HepG2 (cell line): ENCODE measurements around the gene NYAP1. TPM values are rescaled to one million over a fixed set of nuclear protein-coding genes. Genes with fewer than 3 reads are reported as not detected.

Experiments used
- DR1 ChIP-seq: sonication (generic); formaldehyde crosslinking; IDR thresholded peaks from 2 replicates; pipeline ENCODE4 v1.8.0; 2021; ENCODE audit warnings: mild to moderate bottlenecking, missing genetic modification reagents, inconsistent platforms
- ELF3 ChIP-seq: IDR thresholded peaks from 2 replicates; pipeline ENCODE4 v1.6.1; 2016; ENCODE audit warnings: missing genetic modification reagents, missing compliant biosample characterization
- FOXK2 ChIP-seq: fragments of 450-650 bp; IDR thresholded peaks from 2 replicates; pipeline ENCODE4 v1.6.1; 2016
- FOXO1 ChIP-seq: sonication (generic); formaldehyde crosslinking; IDR thresholded peaks from 2 replicates; pipeline ENCODE4 v1.4.0; 2020; ENCODE audit warnings: missing genetic modification reagents
- HDAC1 ChIP-seq: sonication (generic); formaldehyde crosslinking; IDR thresholded peaks from 2 replicates; pipeline ENCODE4 v1.5.1; 2020; ENCODE audit warnings: mild to moderate bottlenecking, missing genetic modification reagents
- HIVEP1 ChIP-seq: sonication (generic); formaldehyde crosslinking; IDR thresholded peaks from 2 replicates; pipeline ENCODE4 v1.4.0; 2020; ENCODE audit warnings: mild to moderate bottlenecking, missing genetic modification reagents
- NFATC3 ChIP-seq: sonication (generic); formaldehyde crosslinking; IDR thresholded peaks from 2 replicates; pipeline ENCODE4 v1.5.1; 2020; ENCODE audit warnings: mild to moderate bottlenecking, missing genetic modification reagents
- PRPF4 ChIP-seq: fragments of 200-400 bp; formaldehyde crosslinking; IDR thresholded peaks from 2 replicates; pipeline ENCODE4 v1.6.1; 2016; ENCODE audit warnings: low read length, low read depth; ENCODE audit not compliant: poor library complexity, severe bottlenecking
- RXRB ChIP-seq: IDR thresholded peaks from 2 replicates; pipeline ENCODE4 v1.6.1; 2016; ENCODE audit warnings: borderline replicate concordance, missing genetic modification reagents, missing compliant biosample characterization
- TBX3 ChIP-seq: fragments of 450-650 bp; IDR thresholded peaks from 2 replicates; pipeline ENCODE4 v1.6.1; 2017; ENCODE audit warnings: antibody characterized with exemption, mild to moderate bottlenecking, inconsistent platforms, borderline replicate concordance
- ZBTB1 ChIP-seq: sonication (generic); formaldehyde crosslinking; IDR thresholded peaks from 2 replicates; pipeline ENCODE4 v1.4.0; 2020; ENCODE audit warnings: missing genetic modification reagents, borderline replicate concordance
- ZNF674 ChIP-seq: sonication (generic); formaldehyde crosslinking; IDR thresholded peaks from 2 replicates; pipeline ENCODE4 v1.5.0; 2020; ENCODE audit warnings: low read depth, mild to moderate bottlenecking, missing genetic modification reagents
- polyA plus RNA-seq, 8 experiments: library from polyadenylated mRNA; depleted of rRNA in 3 of 8; stranded (reverse) in 7 of 8; unstranded in 1 of 8; fragments of >200 nt; fragmentation: Illumina TruSeq in 4 of 8; extraction: Trizol in 4 of 8; gene quantifications; 2 replicates each; pipeline versions ENCODE4 v1.2.1 to v1.2.3, GENCODE V29; 2011 to 2016; ENCODE audit warnings: low read depth in 4 of 8, missing spikeins in 1 of 8, mixed read lengths in 1 of 8; ENCODE audit not compliant: insufficient read depth in 1 of 8
- total RNA-seq, 5 experiments: library from RNA; depleted of rRNA; stranded (reverse); fragments of >200 nt; fragmentation: Illumina TruSeq; extraction: Trizol; gene quantifications; 2 replicates each; pipeline ENCODE4 v1.2.3, GENCODE V29; 2016; ENCODE audit warnings: low read depth in 1 of 5
- TF ChIP-seq, protein P1 (sequence below): sonication (generic); formaldehyde crosslinking; IDR thresholded peaks from 2 replicates; pipeline ENCODE4 v1.4.0; 2020; ENCODE audit warnings: mild to moderate bottlenecking, missing genetic modification reagents, borderline replicate concordance
- TF ChIP-seq, protein P2 (sequence below): IDR thresholded peaks from 2 replicates; pipeline ENCODE4 v1.6.1; 2016; ENCODE audit warnings: missing compliant biosample characterization, missing genetic modification reagents, borderline replicate concordance
- TF ChIP-seq, protein P3 (sequence below): sonication (generic); formaldehyde crosslinking; IDR thresholded peaks from 2 replicates; pipeline ENCODE4 v1.5.1; 2020; ENCODE audit warnings: missing genetic modification reagents, mild to moderate bottlenecking, borderline replicate concordance
- TF ChIP-seq, protein P4 (sequence below): sonication (generic); formaldehyde crosslinking; IDR thresholded peaks from 2 replicates; pipeline ENCODE4 v1.8.0; 2022; ENCODE audit warnings: missing genetic modification reagents, low read depth, mild to moderate bottlenecking, borderline replicate concordance
- TF ChIP-seq, protein P5 (sequence below): sonication (generic); formaldehyde crosslinking; conservative IDR thresholded peaks from 2 replicates; pipeline ENCODE4 v1.4.0; 2020; ENCODE audit warnings: mild to moderate bottlenecking, missing genetic modification reagents, moderate library complexity
- TF ChIP-seq, protein P6 (sequence below): IDR thresholded peaks from 2 replicates; pipeline ENCODE4 v1.6.1; 2012; ENCODE audit warnings: low read depth, low read length, improper control_type of control experiment

NYAP1 gene
- total and polyA plus RNA-seq, 2 of the 13 experiments (the other 11 are each of a cell fraction or from before 2014, with no cell fraction given), result 0.15 to 0.46 TPM

DNA sequence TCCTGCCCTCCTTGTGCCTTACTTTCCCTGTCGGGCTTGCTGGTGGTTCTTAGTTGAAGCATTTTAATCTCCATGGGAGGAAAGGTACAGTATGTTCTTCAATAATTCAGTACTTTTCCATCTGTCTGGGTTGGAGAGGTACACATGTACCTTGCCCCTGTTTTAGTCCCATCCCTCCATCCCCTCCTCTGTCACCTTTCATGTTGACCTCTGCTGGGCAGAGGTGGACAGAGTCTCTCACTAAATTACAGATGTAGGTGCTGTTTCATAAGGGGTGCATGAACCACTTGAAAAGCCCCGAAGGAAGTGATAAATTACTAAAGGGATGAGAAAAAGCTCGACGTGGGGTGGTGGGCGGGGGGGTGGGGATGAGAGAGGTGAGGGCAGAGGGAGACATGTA, 60.7 kb downstream of the NYAP1 start (continued):
- TF ChIP-seq, protein P1, sequence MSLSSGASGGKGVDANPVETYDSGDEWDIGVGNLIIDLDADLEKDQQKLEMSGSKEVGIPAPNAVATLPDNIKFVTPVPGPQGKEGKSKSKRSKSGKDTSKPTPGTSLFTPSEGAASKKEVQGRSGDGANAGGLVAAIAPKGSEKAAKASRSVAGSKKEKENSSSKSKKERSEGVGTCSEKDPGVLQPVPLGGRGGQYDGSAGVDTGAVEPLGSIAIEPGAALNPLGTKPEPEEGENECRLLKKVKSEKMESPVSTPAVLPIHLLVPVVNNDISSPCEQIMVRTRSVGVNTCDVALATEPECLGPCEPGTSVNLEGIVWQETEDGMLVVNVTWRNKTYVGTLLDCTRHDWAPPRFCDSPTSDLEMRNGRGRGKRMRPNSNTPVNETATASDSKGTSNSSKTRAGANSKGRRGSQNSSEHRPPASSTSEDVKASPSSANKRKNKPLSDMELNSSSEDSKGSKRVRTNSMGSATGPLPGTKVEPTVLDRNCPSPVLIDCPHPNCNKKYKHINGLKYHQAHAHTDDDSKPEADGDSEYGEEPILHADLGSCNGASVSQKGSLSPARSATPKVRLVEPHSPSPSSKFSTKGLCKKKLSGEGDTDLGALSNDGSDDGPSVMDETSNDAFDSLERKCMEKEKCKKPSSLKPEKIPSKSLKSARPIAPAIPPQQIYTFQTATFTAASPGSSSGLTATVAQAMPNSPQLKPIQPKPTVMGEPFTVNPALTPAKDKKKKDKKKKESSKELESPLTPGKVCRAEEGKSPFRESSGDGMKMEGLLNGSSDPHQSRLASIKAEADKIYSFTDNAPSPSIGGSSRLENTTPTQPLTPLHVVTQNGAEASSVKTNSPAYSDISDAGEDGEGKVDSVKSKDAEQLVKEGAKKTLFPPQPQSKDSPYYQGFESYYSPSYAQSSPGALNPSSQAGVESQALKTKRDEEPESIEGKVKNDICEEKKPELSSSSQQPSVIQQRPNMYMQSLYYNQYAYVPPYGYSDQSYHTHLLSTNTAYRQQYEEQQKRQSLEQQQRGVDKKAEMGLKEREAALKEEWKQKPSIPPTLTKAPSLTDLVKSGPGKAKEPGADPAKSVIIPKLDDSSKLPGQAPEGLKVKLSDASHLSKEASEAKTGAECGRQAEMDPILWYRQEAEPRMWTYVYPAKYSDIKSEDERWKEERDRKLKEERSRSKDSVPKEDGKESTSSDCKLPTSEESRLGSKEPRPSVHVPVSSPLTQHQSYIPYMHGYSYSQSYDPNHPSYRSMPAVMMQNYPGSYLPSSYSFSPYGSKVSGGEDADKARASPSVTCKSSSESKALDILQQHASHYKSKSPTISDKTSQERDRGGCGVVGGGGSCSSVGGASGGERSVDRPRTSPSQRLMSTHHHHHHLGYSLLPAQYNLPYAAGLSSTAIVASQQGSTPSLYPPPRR (CRISPR knock-in tag), result peak; percentile 68; the same call in 1 of the 2 replicates
- TF ChIP-seq HDAC1 (no peak), NFATC3 (CRISPR knock-in tag) (no peak), FOXO1 (CRISPR knock-in tag) (peak; percentile 58; the same call in 1 of the 2 replicates), PRPF4 (no peak), HIVEP1 (CRISPR knock-in tag) (no peak), ELF3 (CRISPR knock-in tag) (peak; percentile 56), RXRB (CRISPR knock-in tag) (peak; percentile 36), TBX3 (no peak), DR1 (no peak), ZBTB1 (CRISPR knock-in tag) (no peak), ZNF674 (CRISPR knock-in tag) (no peak), FOXK2 (no peak)
- TF ChIP-seq, protein P2, sequence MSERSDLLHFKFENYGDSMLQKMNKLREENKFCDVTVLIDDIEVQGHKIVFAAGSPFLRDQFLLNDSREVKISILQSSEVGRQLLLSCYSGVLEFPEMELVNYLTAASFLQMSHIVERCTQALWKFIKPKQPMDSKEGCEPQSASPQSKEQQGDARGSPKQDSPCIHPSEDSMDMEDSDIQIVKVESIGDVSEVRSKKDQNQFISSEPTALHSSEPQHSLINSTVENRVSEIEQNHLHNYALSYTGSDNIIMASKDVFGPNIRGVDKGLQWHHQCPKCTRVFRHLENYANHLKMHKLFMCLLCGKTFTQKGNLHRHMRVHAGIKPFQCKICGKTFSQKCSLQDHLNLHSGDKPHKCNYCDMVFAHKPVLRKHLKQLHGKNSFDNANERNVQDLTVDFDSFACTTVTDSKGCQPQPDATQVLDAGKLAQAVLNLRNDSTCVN, result no peak
- TF ChIP-seq, protein P3, sequence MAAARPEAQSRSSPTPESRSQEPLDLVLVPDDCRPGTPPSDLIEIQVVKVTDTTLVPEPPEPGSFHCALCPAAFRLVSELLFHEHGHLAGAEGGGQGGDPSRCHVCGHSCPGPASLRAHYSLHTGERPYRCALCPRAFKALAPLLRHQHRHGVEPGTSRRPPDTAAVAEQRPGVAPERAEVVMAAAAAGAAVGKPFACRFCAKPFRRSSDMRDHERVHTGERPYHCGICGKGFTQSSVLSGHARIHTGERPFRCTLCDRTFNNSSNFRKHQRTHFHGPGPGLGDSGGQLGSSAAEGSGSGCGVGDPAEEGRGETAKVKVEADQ (CRISPR knock-in tag), result no peak
- TF ChIP-seq, protein P4, sequence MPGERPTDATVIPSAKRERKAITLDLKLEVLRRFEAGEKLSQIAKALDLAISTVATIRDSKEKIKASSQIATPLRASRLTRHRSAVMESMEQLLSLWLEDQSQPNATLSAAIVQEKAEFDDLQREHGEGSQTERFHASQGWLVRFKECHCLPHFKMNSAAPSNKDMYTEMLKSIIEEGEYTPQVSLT (CRISPR knock-in tag), result no peak
- TF ChIP-seq, protein P5, sequence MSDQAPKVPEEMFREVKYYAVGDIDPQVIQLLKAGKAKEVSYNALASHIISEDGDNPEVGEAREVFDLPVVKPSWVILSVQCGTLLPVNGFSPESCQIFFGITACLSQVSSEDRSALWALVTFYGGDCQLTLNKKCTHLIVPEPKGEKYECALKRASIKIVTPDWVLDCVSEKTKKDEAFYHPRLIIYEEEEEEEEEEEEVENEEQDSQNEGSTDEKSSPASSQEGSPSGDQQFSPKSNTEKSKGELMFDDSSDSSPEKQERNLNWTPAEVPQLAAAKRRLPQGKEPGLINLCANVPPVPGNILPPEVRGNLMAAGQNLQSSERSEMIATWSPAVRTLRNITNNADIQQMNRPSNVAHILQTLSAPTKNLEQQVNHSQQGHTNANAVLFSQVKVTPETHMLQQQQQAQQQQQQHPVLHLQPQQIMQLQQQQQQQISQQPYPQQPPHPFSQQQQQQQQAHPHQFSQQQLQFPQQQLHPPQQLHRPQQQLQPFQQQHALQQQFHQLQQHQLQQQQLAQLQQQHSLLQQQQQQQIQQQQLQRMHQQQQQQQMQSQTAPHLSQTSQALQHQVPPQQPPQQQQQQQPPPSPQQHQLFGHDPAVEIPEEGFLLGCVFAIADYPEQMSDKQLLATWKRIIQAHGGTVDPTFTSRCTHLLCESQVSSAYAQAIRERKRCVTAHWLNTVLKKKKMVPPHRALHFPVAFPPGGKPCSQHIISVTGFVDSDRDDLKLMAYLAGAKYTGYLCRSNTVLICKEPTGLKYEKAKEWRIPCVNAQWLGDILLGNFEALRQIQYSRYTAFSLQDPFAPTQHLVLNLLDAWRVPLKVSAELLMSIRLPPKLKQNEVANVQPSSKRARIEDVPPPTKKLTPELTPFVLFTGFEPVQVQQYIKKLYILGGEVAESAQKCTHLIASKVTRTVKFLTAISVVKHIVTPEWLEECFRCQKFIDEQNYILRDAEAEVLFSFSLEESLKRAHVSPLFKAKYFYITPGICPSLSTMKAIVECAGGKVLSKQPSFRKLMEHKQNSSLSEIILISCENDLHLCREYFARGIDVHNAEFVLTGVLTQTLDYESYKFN (CRISPR knock-in tag), result peak; percentile 86
- TF ChIP-seq, protein P6, sequence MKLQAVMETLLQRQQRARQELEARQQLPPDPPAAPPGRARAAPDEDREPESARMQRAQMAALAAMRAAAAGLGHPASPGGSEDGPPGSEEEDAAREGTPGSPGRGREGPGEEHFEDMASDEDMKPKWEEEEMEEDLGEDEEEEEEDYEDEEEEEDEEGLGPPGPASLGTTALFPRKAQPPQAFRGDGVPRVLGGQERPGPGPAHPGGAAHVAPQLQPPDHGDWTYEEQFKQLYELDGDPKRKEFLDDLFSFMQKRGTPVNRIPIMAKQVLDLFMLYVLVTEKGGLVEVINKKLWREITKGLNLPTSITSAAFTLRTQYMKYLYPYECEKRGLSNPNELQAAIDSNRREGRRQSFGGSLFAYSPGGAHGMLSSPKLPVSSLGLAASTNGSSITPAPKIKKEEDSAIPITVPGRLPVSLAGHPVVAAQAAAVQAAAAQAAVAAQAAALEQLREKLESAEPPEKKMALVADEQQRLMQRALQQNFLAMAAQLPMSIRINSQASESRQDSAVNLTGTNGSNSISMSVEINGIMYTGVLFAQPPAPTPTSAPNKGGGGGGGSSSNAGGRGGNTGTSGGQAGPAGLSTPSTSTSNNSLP, result no peak
